ENCODE measurements around the gene ATF7IP2.
A peak's percentile ranks its signal among the peaks of the same experiment; 100 is the strongest.
"Not testable (repeated sequence)": the region's sequence is repeated elsewhere in the genome, so short reads cannot be mapped to it uniquely, and the experiment has no call there.

ATF7IP2 gene

DNA sequence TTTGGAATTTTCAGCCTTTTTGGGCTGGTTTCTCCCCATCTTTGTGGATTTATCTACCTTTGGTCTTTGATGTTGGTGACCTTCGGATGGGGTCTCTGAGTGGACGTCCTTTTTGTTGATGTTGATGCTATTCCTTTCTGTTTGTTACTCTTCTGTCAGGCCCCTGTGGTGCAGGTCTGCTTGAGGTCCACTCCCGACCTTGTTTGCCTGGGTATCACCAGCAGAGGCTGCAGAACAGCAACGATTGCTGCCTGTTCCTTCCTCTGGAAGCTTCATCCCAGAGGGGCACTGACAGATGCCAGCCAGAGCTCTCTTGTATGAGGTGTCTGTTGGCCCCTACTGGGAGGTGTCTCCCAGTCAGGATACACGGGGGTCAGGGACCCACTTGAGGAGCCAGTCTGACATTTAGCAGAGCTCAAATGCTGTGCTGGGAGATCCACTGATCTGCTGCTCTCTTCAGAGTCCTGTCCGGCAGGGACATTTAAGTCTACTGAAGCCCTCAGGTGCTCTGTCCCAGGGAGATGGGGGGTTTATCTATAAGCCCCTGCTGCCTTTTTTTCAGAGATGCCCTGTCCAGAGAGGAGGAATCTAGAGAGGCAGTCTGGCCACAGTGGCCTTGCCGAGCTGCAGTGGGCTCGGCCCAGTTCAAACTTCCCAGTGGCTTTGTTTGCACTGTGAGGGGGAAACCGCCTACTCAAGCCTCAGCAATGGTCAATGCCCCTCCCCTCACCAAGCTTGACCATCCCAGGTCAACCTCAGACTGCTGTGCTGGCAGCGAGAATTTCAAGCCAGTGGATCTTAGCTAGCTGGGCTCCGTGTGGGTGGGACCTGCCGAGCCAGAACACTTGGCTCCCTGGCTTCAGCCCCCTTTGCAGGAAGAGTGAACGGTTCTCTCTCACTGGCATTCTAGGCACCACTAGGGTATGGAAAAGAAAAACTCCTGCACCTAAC, 66.6 kb downstream of the ATF7IP2 start:
- DNase-seq (ENCODE audit: low spot score): not testable (repeated sequence)

GRCh38 chr16:10453159-10453510, 67.3 kb downstream of the ATF7IP2 start:
- no peak for DNase-seq (ENCODE audit: low spot score)

DNA sequence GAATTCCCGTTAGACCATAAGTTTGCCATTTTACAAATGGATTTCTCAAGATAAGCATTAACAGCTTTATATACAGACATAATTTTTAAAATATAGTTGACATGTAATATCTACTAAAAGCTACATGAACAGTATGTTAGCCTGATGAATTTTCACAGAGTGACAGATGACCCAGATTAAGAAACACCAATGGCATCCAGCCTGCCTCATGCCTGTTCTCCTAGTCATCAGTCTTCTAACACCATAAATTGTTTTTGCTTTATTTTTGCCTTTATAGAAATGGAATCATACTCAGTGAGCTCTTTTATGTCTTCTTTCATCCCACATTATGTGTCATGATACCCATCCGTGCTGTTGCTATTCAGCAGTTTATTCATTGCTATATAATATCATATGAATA, 80.0 kb downstream of the ATF7IP2 start:
- DNase-seq (ENCODE audit: low spot score): no peak

DNA sequence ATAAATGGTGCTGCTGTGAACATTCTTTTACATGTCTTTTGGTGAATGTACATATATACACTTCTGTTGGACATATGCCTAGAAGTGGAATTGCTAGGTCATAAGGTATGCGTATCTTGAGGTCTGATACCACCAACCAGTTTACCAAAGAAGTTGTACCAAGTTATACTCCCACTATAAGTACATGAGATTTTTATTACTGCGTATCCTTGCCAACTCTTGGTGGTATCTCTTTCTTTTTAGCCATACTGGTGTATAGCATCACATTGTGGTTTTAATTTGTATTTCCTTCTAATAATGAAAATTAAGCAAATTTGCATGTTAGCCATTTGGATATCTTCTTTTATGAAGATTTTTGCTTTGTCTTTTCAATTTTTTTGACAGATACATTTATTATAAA, 80.5 kb downstream of the ATF7IP2 start:
- no peak for DNase-seq (ENCODE audit: low spot score)

DNA sequence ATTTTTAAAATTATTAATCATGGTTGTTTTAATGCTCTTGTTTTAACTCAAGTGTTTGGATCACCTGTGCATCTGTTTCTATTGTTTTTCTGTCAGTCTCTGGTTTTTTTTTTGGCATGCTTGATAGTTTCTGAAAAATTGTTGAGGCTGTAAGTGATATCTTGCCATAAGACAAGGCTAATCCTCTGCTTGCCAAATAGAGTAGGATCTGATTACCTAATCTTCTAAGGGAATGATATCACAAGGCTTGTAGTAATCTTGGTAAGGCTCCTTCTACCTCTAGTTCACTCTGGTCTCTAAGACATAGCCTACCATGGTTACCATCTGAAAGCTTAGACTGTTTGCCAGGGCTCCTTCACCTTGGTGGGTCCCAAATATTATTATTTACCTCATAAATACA, 81.0 kb downstream of the ATF7IP2 start:
- no peak for DNase-seq (ENCODE audit: low spot score)

DNA sequence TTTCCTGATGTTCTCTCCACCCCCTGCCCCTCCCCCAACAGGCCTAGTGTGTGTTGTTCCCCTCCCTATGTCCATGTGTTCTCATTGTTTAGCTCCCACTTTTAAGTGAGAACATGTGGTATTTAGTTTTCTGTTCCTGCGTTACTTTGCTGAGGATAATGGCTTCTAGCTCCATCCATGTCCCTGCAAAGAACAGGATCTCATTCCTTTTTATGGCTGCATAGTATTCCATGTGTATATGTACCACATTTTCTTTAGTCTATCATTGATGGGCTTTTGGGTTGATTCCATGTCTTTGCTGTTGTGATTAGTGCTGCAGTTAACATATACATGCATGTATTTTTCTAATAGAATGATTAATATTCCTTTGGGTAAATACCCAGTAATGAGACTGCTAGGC, 90.8 kb downstream of the ATF7IP2 start:
- not testable (repeated sequence) for DNase-seq (ENCODE audit: low spot score)

DNA sequence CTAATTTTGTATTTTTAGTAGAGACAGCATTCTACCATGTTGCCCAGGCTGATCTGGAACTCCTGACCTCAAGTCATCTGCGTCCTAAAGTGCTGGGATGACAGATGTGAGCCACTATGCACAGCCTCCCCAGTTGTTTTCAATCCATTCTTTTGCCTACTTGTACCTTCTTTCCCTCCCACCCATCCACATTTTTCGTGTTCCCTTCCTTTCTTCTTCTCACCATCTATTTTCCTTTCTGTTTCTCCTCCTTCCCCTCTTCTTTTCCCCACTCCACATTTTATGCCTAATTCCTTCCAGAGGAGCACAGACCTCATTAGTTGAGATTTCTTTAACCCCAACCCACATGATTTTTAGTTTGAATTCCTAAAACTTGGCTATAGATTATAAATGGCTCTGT, 94.3 kb downstream of the ATF7IP2 start:
- DNase-seq (ENCODE audit: low spot score): no peak

DNA sequence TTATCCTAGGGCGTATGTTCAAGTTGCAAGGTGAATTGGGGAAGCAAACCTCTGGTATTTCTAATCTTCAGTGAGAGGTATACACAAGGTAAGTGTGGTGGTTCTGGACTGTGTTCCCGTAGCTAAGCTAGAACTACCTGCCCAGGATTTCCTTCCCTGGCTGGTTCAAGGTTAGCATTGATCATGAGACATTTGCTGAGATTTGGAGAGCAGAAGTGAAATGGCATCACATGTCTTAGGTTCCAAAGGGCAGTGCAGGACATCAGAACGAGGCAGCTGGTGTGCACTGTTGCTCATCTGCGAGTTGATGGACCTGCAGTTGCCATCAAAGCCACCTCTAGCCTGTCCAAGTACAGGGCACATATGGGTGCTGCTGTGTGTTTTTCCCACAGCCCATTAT, 99.3 kb downstream of the ATF7IP2 start:
- no peak for DNase-seq (ENCODE audit: low spot score)

- no peak for DNase-seq (ENCODE audit: low spot score)
Measured at GRCh38 chr16:10485698-10486382, 100.0 kb downstream of the ATF7IP2 start.

DNA sequence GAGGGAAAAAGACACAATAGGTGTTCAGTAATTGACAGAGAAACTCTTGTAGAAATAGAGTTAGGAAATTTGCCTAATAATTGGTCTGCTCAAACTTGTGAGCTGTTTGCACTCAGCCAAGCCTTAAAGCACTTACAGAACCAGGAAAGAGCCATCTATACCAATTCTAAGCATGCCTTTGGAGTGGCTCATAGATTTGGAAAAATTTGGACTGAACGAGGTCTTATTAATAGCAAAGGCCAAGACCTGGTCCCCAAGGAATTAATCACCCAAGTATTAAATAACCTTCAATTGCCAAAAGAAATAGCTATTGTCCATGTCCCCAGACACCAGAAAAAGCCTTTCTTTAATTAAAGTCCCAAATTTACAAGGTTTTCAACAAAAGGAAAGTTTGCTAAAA, 104.3 kb downstream of the ATF7IP2 start:
- DNase-seq (ENCODE audit: low spot score): no peak

DNA sequence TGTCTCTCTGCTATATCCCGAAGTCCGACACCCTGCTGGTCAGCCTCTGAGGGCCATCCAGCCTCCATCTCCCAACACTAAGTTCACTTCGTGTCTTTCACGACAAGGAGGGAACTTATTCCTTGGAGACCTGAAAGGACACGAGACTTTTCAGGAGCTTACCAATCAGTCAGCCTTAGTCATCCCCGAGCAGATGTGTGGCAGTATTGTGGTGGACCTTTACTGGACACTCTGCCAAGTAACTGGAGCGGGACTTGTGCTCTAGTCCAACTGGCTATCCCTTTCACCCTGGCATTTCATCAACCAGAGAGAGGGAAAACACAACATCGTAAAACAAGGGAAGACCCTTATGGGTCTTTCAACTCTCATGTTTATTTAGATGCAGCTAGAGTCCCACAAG, 107.4 kb downstream of the ATF7IP2 start:
- DNase-seq (ENCODE audit: low spot score): no peak

DNA sequence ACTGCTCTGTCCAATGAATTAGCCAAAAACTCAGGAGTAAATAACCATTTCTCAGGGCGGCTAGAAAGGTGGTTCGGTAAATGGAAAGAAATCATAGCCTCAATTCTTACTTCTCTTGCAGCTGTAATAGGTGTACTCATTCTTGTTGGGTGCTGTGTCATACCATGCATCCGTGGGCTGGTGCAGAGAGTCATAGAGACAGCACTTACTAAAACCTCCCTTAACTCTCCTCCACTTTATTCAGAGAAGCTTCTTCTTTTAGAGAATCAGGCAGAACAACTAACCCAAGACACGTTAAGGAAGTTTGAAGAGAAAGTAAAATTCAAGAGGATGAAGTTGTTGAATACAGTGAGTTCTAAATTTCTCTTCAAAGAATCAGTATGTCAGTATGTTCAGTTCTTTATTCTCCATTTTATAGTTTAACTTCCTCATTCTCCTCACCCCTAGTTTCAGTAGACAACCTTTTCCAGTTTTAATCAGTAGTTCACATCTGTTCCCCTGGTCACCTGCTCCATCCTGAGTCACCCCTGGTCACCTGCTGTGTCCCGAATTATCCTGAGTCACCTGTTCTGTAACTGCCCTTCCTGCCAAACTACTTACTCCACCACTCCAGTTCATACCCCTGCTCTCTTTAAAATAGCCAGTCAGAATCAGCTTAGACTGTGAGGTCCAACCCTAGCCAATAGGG, 108.6 kb downstream of the ATF7IP2 start:
- DNase-seq (ENCODE audit: low spot score): no peak

DNA sequence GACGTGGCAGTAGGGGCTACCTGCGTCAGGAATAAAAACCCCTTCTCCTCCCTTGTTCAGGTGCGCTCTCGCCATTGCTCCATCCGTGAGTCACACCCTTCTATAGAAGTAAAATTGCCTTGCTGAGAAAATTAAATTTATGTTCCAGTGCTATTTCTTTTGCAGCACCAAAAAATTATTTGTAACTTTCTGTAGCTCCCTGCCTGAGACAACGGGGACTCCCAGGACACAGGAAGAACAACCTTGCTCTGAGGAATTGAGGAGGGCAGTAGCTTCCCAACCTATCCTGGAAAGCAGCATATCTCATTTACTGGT, 109.1 kb downstream of the ATF7IP2 start:
- DNase-seq (ENCODE audit: low spot score): no peak

- no peak for DNase-seq (ENCODE audit: low spot score)
Measured at GRCh38 chr16:10497132-10498101, 111.6 kb downstream of the ATF7IP2 start.

- no peak for DNase-seq (ENCODE audit: low spot score)
Measured at GRCh38 chr16:10500582-10500981, 114.7 kb downstream of the ATF7IP2 start.

DNA sequence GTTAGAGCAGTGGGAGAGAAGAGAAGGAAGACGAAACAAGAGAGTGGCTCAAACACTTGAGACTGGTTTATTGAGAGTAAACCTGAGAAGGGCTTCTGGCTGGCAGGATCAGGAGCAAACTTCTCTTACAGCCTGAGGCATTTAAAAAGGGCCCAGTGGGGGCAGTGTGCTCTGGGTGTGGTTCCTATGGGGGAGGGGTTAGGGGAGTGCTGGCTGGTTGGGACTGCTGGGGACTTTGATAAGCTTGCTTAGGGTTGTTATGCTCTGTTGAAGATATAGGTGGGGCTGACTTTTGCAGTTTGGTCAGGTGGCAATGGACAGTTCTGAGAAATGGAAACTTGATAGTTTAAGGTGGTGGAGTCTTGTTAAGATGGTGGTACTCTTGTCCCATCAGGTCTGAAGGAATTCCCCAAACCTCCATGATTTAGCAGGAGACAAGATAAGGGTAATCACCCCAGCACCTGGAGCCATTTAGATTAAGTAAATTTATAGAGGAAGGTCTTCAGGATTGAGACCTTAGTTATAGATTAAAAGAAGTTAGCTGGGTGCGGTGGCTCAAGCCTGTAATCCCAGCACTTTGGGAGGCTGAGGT, 115.3 kb downstream of the ATF7IP2 start:
- DNase-seq (ENCODE audit: low spot score): no peak

- no peak for DNase-seq (ENCODE audit: low spot score)
Measured at GRCh38 chr16:10502776-10503175, 116.9 kb downstream of the ATF7IP2 start.

DNA sequence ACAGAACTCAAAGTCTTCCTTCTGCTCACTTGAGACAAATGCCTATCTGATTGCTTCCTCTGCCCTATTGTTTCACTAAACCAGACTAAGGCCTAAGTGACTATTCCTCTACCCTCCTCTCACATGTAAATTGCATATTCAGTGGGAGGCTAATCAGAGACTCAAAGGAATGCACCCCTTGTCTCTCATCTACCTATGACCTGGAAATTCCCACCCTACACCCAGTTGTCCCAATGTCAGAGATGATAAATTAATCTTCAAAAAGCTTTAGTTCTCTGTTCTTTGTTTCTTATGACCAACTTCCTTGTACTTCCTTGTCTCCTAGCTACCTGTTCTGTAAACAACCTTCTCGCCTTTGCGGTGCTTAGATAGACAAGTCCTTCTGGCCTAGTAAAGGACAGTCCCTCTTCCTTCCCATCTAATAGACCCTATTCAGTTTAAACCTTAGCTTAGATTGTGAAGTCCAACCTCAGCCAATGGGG, 118.6 kb downstream of the ATF7IP2 start:
- no peak for DNase-seq (ENCODE audit: low spot score)

- DNase-seq (ENCODE audit: low spot score): not testable (repeated sequence)
Measured at GRCh38 chr16:10505286-10505685, 119.4 kb downstream of the ATF7IP2 start.

DNA sequence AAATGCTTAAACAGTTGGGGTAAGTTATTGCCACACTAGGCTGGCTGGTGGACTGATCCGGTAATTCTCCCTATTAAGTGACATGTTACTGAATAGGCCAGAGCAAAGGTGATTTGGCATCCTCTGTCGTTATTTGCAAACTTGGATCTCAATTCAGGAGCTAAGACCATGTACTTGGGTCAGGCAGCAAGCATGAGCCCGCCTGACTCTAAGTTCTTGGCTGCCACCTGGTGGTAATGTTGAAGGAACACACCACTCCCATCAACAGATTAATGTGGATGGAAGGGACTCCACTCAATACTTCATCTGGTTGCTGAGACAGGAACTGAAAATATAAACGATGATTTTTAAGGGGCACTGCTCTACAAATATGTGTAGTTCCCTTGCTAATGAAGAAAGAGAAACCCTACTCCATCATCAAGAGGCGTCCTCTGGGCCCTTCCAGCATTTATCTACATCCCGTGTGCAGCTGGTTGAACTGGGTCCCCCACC, 123.7 kb downstream of the ATF7IP2 start:
- DNase-seq (ENCODE audit: low spot score): peak; percentile 77

DNA sequence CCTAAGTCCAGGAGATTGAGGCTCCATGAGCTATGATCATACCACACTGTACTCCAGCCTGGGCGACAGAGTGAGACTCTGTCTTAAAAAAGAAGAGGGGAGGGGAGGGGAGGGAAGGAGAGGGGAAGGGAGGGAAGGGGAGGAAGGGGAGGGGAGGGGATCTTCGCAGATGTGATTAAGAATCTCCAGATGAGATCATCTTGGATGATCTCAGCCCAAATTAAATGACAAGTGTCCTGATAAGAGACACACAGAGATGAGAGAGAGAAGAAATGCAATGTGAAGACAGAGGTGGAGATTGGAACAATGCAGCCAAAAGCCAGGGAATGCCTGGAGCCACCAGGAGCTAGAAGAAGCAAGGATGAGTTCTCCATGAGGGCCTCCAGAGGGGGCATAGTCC, 124.4 kb downstream of the ATF7IP2 start:
- no peak for DNase-seq (ENCODE audit: low spot score)

Data from HuH-7 (cell line).